MCF 10A (cell line): ENCODE results near the gene LMTK2. TPM values are rescaled to one million over a fixed set of nuclear protein-coding genes. Genes with fewer than 3 reads are reported as not detected.

Experiments used
- BruUV-seq: library from RNA; stranded (reverse); fragments of 400-500 nt; replicated peaks from 2 replicates; lab custom pipeline; 2021; lab: Mats Ljungman, UMichigan
- CTCF ChIA-PET: fragments of 300-600 bp; sonication (Branson Sonifier 250); formaldehyde crosslinking; extraction: SDS; loops from one replicate; lab custom pipeline; 2021; ENCODE audit warnings: antibody characterized with exemption, inconsistent platforms; lab: Yijun Ruan, JAX
- POLR2A ChIA-PET: fragments of 300-600, 350-650 bp; sonication (Branson Sonifier 250); formaldehyde crosslinking; extraction: SDS; loops from one replicate; lab custom pipeline; 2020; ENCODE audit warnings: antibody characterized with exemption, inconsistent platforms; lab: Yijun Ruan, JAX
- DNase-seq: peaks from one replicate; pipeline ENCODE4 v3.0.0-alpha.2; 2018; ENCODE audit not compliant: unreplicated experiment
- H3K27ac Mint-ChIP-seq: one replicate; pipeline ENCODE4 v1.8.0; 2022; ENCODE audit warnings: mild to moderate bottlenecking, low read depth, mixed read lengths; ENCODE audit not compliant: unreplicated experiment
- H3K27me3 Mint-ChIP-seq: one replicate; pipeline ENCODE4 v1.8.0; 2022; ENCODE audit warnings: mixed read lengths; ENCODE audit not compliant: insufficient read depth, unreplicated experiment
- H3K36me3 Mint-ChIP-seq: one replicate; pipeline ENCODE4 v1.8.0; 2022; ENCODE audit warnings: mild to moderate bottlenecking, moderate library complexity, mixed read lengths; ENCODE audit not compliant: insufficient read depth, unreplicated experiment
- H3K4me1 Mint-ChIP-seq: one replicate; pipeline ENCODE4 v1.8.0; 2022; ENCODE audit warnings: mixed read lengths; ENCODE audit not compliant: insufficient read depth, unreplicated experiment
- H3K4me3 Mint-ChIP-seq: one replicate; pipeline ENCODE4 v1.8.0; 2022; ENCODE audit warnings: mild to moderate bottlenecking, moderate library complexity, mixed read lengths; ENCODE audit not compliant: unreplicated experiment
- H3K9me3 Mint-ChIP-seq: one replicate; pipeline ENCODE4 v1.8.0; 2022; ENCODE audit warnings: mixed read lengths; ENCODE audit not compliant: unreplicated experiment
- intact Hi-C: fragments of 100-400 bp; cut with micrococcal nuclease; formaldehyde crosslinking; loops from 2 replicates; pipeline ENCODE4 v1.14.1; 2022
- total RNA-seq: library from RNA; stranded (reverse); gene quantifications from 2 replicates; pipeline ENCODE4 v1.2.3, GENCODE V29; 2022
- TF ChIP-seq, protein P1 (sequence below): fragments of 200-600 bp; IDR thresholded peaks from one replicate; pipeline ENCODE4 v1.8.0; 2022; ENCODE audit warnings: antibody characterized with exemption, mild to moderate bottlenecking; ENCODE audit not compliant: unreplicated experiment

Gene LMTK2
- total RNA-seq, 1 experiment from 2014 or later = 16.8 TPM

DNA sequence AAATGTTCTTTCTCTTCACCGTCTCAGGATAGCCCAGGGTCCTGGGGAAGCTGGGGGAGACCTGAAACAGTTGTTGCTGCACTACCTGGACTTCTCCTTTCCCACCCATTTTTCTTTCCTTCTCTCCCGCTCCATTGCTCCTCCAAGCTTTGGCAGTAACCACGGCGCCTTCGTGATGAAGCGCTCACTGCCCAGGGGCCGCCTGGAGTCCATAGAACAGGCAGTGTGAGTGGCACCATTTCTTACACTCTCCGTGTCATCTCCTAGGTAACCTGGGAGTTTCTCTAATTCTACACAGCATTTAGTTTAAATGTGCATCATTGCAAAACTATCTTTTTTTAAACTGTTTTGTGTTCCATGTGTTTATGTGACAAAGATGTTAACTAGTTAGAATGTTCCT, 64.3 kb downstream of the LMTK2 start:
- Mint-ChIP-seq H3K27me3 (no peaks in the 10 kb centered on the region), H3K36me3 (peaks cover 47% of the 10 kb centered on the region), H3K4me1 (no peaks in the 10 kb centered on the region), H3K4me3 (no peak overlapping the region), H3K27ac (no peak overlapping the region), H3K9me3 (no peaks in the 10 kb centered on the region)
- BruUV-seq = no TSS peak
- CTCF ChIA-PET = interaction anchor here (1.0 to 26.1 kb wide), 2 partner anchors 9 to 152 kb away, joined by 3 to 739 read pairs; no protein-coding TSS in a partner anchor
- TF ChIP-seq, protein P1, sequence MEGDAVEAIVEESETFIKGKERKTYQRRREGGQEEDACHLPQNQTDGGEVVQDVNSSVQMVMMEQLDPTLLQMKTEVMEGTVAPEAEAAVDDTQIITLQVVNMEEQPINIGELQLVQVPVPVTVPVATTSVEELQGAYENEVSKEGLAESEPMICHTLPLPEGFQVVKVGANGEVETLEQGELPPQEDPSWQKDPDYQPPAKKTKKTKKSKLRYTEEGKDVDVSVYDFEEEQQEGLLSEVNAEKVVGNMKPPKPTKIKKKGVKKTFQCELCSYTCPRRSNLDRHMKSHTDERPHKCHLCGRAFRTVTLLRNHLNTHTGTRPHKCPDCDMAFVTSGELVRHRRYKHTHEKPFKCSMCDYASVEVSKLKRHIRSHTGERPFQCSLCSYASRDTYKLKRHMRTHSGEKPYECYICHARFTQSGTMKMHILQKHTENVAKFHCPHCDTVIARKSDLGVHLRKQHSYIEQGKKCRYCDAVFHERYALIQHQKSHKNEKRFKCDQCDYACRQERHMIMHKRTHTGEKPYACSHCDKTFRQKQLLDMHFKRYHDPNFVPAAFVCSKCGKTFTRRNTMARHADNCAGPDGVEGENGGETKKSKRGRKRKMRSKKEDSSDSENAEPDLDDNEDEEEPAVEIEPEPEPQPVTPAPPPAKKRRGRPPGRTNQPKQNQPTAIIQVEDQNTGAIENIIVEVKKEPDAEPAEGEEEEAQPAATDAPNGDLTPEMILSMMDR = no peak
- DNase-seq = no peak
- POLR2A ChIA-PET = no interaction called here
- intact Hi-C loops = no loop called here

DNA sequence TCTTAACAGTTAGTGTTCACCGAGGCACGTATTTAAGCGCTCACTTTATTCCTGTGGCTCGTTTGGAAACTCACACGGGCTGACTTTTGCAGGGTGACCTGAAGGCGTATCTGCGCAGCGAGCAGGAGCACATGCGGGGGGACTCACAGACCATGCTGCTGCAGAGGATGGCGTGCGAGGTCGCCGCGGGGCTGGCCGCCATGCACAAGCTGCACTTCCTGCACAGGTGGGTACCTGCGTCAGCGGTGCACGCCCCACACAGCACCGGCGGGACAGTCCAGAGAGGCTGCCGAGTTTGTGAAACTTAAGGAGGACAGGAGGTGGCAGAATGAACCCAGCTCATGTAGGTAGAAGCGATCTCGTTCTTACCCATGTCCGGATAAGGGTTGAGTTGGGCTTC, 64.8 kb downstream of the LMTK2 start:
- Mint-ChIP-seq H3K27ac (no peak overlapping the region), H3K36me3 (peaks cover 52% of the 10 kb centered on the region), H3K4me3 (no peak overlapping the region), H3K9me3 (no peaks in the 10 kb centered on the region), H3K4me1 (no peaks in the 10 kb centered on the region), H3K27me3 (no peaks in the 10 kb centered on the region)
- no peak for DNase-seq
- ChIA-PET POLR2A (no interaction called here), CTCF (interaction anchor here (26.1 kb wide), 1 partner anchor 153 kb away, joined by 739 read pairs; no protein-coding TSS in a partner anchor)
- no TSS peak for BruUV-seq
- intact Hi-C loops = no loop called here
- TF ChIP-seq, protein P1 = no peak

DNA sequence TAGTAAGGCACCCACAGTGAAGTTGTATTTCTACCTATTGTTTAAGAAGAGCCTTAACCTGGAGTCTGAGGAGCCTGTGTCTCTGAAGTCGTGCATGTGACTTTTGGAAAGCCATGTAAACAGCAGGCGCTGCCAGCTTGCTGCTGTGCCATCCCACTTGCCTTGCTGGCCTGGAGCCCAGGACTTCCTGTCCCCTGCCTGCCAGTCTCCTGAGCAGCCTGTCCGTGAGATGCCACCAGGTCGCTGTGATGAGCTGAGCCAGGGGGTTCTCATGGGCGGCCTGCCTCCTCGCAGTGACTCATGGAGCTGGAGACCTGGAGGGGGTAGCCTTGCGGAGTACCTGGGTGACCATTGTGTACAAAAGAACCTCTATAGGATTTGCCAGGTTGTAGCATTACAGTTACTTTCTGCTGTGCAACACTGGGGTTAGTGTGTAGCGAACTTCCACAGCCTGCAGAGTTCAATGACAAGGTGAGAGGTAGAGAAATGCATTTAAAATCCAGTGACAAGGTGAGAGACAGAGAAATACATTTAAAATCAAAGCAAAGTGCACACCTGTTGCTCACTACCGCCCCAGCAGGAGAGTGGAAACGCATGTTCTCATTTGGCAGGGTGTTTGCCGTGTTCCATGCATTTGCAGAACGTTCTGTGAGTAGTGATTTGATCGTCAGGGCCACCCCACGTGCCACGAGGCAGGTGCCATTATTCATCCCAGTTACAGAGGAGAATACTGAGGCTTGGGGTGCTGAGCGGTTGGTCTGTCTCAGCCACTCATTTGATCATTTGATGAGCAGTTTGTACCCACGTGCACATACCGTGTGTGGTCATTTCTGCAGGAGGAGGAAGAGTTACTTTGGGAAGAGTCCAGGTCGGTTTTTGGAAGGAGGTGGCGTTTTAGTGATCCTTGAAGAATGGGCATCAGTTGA, 67.9 kb downstream of the LMTK2 start:
- intact Hi-C loops = no loop called here
- BruUV-seq = no TSS peak
- Mint-ChIP-seq H3K4me3 (no peak overlapping the region), H3K4me1 (no peaks in the 10 kb centered on the region), H3K9me3 (no peaks in the 10 kb centered on the region), H3K36me3 (peaks cover 53% of the 10 kb centered on the region), H3K27ac (no peak overlapping the region), H3K27me3 (no peaks in the 10 kb centered on the region)
- ChIA-PET POLR2A (no interaction called here), CTCF (interaction anchor here (0.5 to 26.1 kb wide), 3 partner anchors 66 to 367 kb away, joined by 4 to 739 read pairs (median 5); no protein-coding TSS in a partner anchor)
- no peak for DNase-seq
- TF ChIP-seq, protein P1 = no peak

DNA sequence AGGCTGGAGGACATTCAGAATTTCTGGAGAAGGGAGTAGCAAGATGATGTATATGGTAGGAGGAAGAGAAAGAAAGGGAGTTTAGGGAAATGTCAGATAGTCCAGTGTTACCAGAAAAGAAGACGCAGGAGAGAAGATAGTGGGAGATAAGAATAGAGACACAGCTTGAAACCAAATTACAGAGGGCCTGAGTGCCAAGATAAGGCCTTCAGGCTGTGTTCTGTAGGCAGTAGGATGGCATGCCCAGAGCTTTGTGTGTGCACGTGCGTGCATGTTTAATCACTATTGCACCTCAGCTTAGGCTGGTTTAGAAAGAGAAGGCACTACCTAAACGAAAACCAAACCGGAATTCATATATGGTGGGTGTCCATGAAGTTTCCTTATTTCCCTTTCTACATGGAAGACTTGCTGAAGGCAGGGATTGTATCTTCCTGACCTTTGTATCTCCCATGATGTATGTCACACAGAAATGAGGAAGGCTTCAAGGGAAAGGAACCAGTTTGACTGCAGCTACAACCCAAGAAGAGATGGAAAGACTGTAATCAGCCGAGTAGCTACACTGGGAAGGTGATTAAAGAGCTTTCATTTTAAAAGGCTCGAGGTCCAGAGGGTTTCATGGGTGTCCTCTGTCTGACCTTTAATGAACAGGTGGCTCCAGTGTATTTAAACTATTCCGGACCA, 68.7 kb downstream of the LMTK2 start:
- TF ChIP-seq, protein P1 = no peak
- no peak overlapping the region for H3K4me3 Mint-ChIP-seq
- no peaks in the 10 kb centered on the region for H3K4me1 Mint-ChIP-seq
- BruUV-seq = no TSS peak
- no peaks in the 10 kb centered on the region for H3K9me3 Mint-ChIP-seq
- peaks cover 53% of the 10 kb centered on the region for H3K36me3 Mint-ChIP-seq
- CTCF ChIA-PET = interaction anchor here (6.5 to 26.1 kb wide), 2 partner anchors 8 to 157 kb away, joined by 51 to 739 read pairs; no protein-coding TSS in a partner anchor
- DNase-seq = no peak
- intact Hi-C loops = no loop called here
- POLR2A ChIA-PET = interaction anchor here (0.7 to 1.6 kb wide), 2 partner anchors 11 to 1001 kb away, joined by 3 to 4 read pairs; no protein-coding TSS in a partner anchor
- H3K27me3 Mint-ChIP-seq = no peaks in the 10 kb centered on the region
- H3K27ac Mint-ChIP-seq = no peak overlapping the region
